ENCODE results near the gene PRKG1.
"Not testable (repeated sequence)": the region's sequence is repeated elsewhere in the genome, so short reads cannot be mapped to it uniquely, and the experiment has no call there.

GRCh38 chr10:51281387-51281786 lies 207.1 kb downstream of the PRKG1 start:
- TF ChIP-seq EZH2 (IDR thresholded peaks at IDR 0.05; ENCODE audit: borderline replicate concordance, low read depth, low read length, severe bottlenecking); CTCF (IDR thresholded peaks at IDR 0.05; ENCODE audit: borderline replicate concordance, extremely low read depth, low read length, poor library complexity, severe bottlenecking): not testable (repeated sequence)
